HL-60 (cell line): ENCODE data around the gene MYO1B.

Source experiments
- POLR2AphosphoS5 ChIP-seq: IDR thresholded peaks from 2 replicates; pipeline ENCODE4 v1.6.1; 2012; ENCODE audit warnings: low read depth
- TF ChIP-seq, protein P1 (sequence below): IDR thresholded peaks from one replicate; pipeline ENCODE4 v1.5.1; 2011; ENCODE audit warnings: low read length, control low read depth, inconsistent platforms; ENCODE audit not compliant: insufficient read depth

DNA sequence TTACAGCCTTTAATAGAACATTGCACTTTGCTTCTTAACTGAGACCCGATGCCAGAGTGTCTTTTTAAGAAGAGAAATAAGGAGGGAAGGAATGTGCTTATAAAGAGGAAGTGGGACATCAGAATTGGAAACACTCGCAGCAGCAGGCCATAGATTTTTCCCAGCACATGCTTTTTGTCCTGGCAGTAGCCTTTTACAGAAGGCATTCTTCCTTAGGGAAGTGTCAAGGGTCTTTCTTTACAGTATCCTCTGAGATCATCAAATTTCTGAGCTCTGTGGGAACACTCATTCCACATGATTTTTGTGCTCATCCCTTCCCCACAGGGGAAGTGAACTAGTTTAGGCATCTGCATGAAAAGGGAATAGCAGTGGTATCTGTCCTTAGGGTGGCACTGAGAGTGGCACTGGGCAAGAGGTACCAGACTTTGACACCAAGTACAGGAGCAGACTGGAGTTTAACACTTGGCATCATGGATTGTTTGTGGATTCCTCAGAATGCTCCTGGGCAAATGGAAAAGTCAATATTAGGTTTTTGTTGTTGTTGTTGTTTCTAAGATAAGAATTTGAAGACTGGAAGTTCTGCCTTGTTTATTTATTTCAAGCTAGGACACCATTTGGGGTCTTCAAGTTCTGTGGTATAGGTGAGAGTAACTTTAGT lies 4.1 kb downstream of the MYO1B start:
- TF ChIP-seq, protein P1, sequence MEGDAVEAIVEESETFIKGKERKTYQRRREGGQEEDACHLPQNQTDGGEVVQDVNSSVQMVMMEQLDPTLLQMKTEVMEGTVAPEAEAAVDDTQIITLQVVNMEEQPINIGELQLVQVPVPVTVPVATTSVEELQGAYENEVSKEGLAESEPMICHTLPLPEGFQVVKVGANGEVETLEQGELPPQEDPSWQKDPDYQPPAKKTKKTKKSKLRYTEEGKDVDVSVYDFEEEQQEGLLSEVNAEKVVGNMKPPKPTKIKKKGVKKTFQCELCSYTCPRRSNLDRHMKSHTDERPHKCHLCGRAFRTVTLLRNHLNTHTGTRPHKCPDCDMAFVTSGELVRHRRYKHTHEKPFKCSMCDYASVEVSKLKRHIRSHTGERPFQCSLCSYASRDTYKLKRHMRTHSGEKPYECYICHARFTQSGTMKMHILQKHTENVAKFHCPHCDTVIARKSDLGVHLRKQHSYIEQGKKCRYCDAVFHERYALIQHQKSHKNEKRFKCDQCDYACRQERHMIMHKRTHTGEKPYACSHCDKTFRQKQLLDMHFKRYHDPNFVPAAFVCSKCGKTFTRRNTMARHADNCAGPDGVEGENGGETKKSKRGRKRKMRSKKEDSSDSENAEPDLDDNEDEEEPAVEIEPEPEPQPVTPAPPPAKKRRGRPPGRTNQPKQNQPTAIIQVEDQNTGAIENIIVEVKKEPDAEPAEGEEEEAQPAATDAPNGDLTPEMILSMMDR, result no peak
- TF ChIP-seq POLR2AphosphoS5, result no peak
